ENCODE data around the gene MMP13. TPM values are rescaled to one million over a fixed set of nuclear protein-coding genes. Genes with fewer than 3 reads are reported as not detected.

The MMP13 gene
- total and polyA plus RNA-seq, 5 donors from 2014 or later, result not detected

- Mint-ChIP-seq H3K27me3 (no peaks in the 10 kb centered on the region), H3K9me3 (peaks cover 0 to 1% (median 0%) of the 10 kb centered on the region in 7 donors), H3K36me3 (no peaks in the 10 kb centered on the region), H3K4me1 (no peaks in the 10 kb centered on the region), H3K27ac (no peak overlapping the region), H3K4me3 (no peak overlapping the region)
- Histone ChIP-seq H3K9me3 (ENCODE audit: control insufficient read depth in 2 of 2, low read length in 2 of 2) (no peaks in the 10 kb centered on the region), H3K36me3 (ENCODE audit: control insufficient read depth, insufficient read depth, low read length) (no peaks in the 10 kb centered on the region), H3K27me3 (ENCODE audit: control insufficient read depth, insufficient read depth, low read length) (no peaks in the 10 kb centered on the region), H3K27ac (ENCODE audit: insufficient read depth, low read length, poor library complexity, severe bottlenecking) (no peak overlapping the region), H3K4me3 (ENCODE audit: low read depth, low read length) (no peak overlapping the region), H3K4me1 (ENCODE audit: control insufficient read depth, insufficient read depth, low read length, poor library complexity, severe bottlenecking) (no peaks in the 10 kb centered on the region)
- ATAC-seq (ENCODE audit: low read depth in 2 of 2) (no peak), DNase-seq (no peak)
These were observed 9.3 kb upstream of the MMP13 start for GRCh38 chr11:102964867-102965266.

GRCh38 chr11:102957953-102958352 lies 2.4 kb upstream of the MMP13 start:
- Histone ChIP-seq H3K36me3 (ENCODE audit: control insufficient read depth, insufficient read depth, low read length) (no peaks in the 10 kb centered on the region), H3K4me1 (ENCODE audit: control insufficient read depth, insufficient read depth, low read length, poor library complexity, severe bottlenecking) (no peaks in the 10 kb centered on the region), H3K27me3 (ENCODE audit: control insufficient read depth, insufficient read depth, low read length) (no peaks in the 10 kb centered on the region), H3K27ac (ENCODE audit: insufficient read depth, low read length, poor library complexity, severe bottlenecking) (no peak overlapping the region), H3K4me3 (ENCODE audit: low read depth, low read length) (no peak overlapping the region), H3K9me3 (ENCODE audit: control insufficient read depth in 2 of 2, low read length in 2 of 2) (no peaks in the 10 kb centered on the region)
- Mint-ChIP-seq H3K27me3 (no peaks in the 10 kb centered on the region), H3K4me3 (no peak overlapping the region), H3K36me3 (no peaks in the 10 kb centered on the region), H3K9me3 (peaks cover 0 to under 1% (median 0%) of the 10 kb centered on the region in 7 donors), H3K27ac (no peak overlapping the region), H3K4me1 (no peaks in the 10 kb centered on the region)
- DNase-seq (no peak), ATAC-seq (ENCODE audit: low read depth in 2 of 2) (no peak)

- Mint-ChIP-seq H3K4me1 (no peaks in the 10 kb centered on the region), H3K27me3 (peaks cover 5% of the 10 kb centered on the region), H3K27ac (no peak overlapping the region), H3K4me3 (no peak overlapping the region), H3K36me3 (no peaks in the 10 kb centered on the region), H3K9me3 (no peaks in the 10 kb centered on the region)
- Histone ChIP-seq H3K4me3 (ENCODE audit: low read depth, low read length) (no peak overlapping the region), H3K9me3 (ENCODE audit: control insufficient read depth in 2 of 2, low read length in 2 of 2) (no peaks in the 10 kb centered on the region), H3K27ac (ENCODE audit: insufficient read depth, low read length, poor library complexity, severe bottlenecking) (no peak overlapping the region), H3K4me1 (ENCODE audit: control insufficient read depth, insufficient read depth, low read length, poor library complexity, severe bottlenecking) (no peaks in the 10 kb centered on the region), H3K27me3 (ENCODE audit: control insufficient read depth, insufficient read depth, low read length) (peaks cover 1% of the 10 kb centered on the region), H3K36me3 (ENCODE audit: control insufficient read depth, insufficient read depth, low read length) (no peaks in the 10 kb centered on the region)
- no peak for DNase-seq
- no peak for ATAC-seq (ENCODE audit: low read depth in 2 of 2)
These were observed 4.9 kb downstream of the MMP13 start for GRCh38 chr11:102950622-102951081.

- H3K9me3 Mint-ChIP-seq, result no peaks in the 10 kb centered on the region
- no peak overlapping the region for H3K4me3 Mint-ChIP-seq
- no peaks in the 10 kb centered on the region for H3K4me1 ChIP-seq (ENCODE audit: control insufficient read depth, insufficient read depth, low read length, poor library complexity, severe bottlenecking)
- H3K36me3 ChIP-seq (ENCODE audit: control insufficient read depth, insufficient read depth, low read length), result no peaks in the 10 kb centered on the region
- H3K36me3 Mint-ChIP-seq, result no peaks in the 10 kb centered on the region
- H3K4me1 Mint-ChIP-seq, result peaks cover 0 to 1% (median 0%) of the 10 kb centered on the region in 4 donors
- H3K9me3 ChIP-seq (ENCODE audit: control insufficient read depth in 2 of 2, low read length in 2 of 2), result no peaks in the 10 kb centered on the region
- H3K27me3 ChIP-seq (ENCODE audit: control insufficient read depth, insufficient read depth, low read length), result peaks cover 1% of the 10 kb centered on the region
- ATAC-seq (ENCODE audit: low read depth in 2 of 2) (no peak), DNase-seq (no peak)
- H3K27ac ChIP-seq (ENCODE audit: insufficient read depth, low read length, poor library complexity, severe bottlenecking), result no peak overlapping the region
- H3K27me3 Mint-ChIP-seq, result peaks cover 7% of the 10 kb centered on the region
- H3K27ac Mint-ChIP-seq, result no peak overlapping the region
- no peak overlapping the region for H3K4me3 ChIP-seq (ENCODE audit: low read depth, low read length)
These were observed 9.3 kb downstream of the MMP13 start for GRCh38 chr11:102946237-102946636.

- H3K27me3 ChIP-seq (ENCODE audit: control insufficient read depth, insufficient read depth, low read length), result no peaks in the 10 kb centered on the region
- H3K27ac ChIP-seq (ENCODE audit: insufficient read depth, low read length, poor library complexity, severe bottlenecking), result no peak overlapping the region
- no peak overlapping the region for H3K4me3 Mint-ChIP-seq
- no peaks in the 10 kb centered on the region for H3K36me3 ChIP-seq (ENCODE audit: control insufficient read depth, insufficient read depth, low read length)
- peaks cover 0 to 3% of the 10 kb centered on the region in 2 experiments for H3K9me3 ChIP-seq (ENCODE audit: control insufficient read depth in 2 of 2, low read length in 2 of 2)
- H3K4me1 ChIP-seq (ENCODE audit: control insufficient read depth, insufficient read depth, low read length, poor library complexity, severe bottlenecking), result no peaks in the 10 kb centered on the region
- peak in 2 of 3 donors; percentile 33 to 60 for DNase-seq
- no peak overlapping the region for H3K27ac Mint-ChIP-seq
- H3K27me3 Mint-ChIP-seq, result peaks cover 12% of the 10 kb centered on the region
- peaks cover 0 to 4% (median 0%) of the 10 kb centered on the region in 7 donors for H3K9me3 Mint-ChIP-seq
- ATAC-seq (ENCODE audit: low read depth in 2 of 2), result peak in 1 of 2 donors; percentile 44
- H3K4me1 Mint-ChIP-seq, result peaks cover 0 to 5% (median 1%) of the 10 kb centered on the region in 4 donors
- no peak overlapping the region for H3K4me3 ChIP-seq (ENCODE audit: low read depth, low read length)
- no peaks in the 10 kb centered on the region for H3K36me3 Mint-ChIP-seq
These were observed 14.6 kb downstream of the MMP13 start for GRCh38 chr11:102940714-102941588.

- ATAC-seq (ENCODE audit: low read depth in 2 of 2) (no peak), DNase-seq (no peak)
- Mint-ChIP-seq H3K27me3 (peaks cover 12% of the 10 kb centered on the region), H3K4me3 (no peak overlapping the region), H3K27ac (no peak overlapping the region), H3K9me3 (peaks cover 0 to 4% (median 0%) of the 10 kb centered on the region in 7 donors), H3K36me3 (no peaks in the 10 kb centered on the region), H3K4me1 (peaks cover 0 to 5% (median 1%) of the 10 kb centered on the region in 4 donors)
- H3K9me3 ChIP-seq (ENCODE audit: control insufficient read depth in 2 of 2, low read length in 2 of 2), result peaks cover 0 to 3% of the 10 kb centered on the region in 2 experiments
- no peak overlapping the region for H3K4me3 ChIP-seq (ENCODE audit: low read depth, low read length)
- no peaks in the 10 kb centered on the region for H3K27me3 ChIP-seq (ENCODE audit: control insufficient read depth, insufficient read depth, low read length)
- no peaks in the 10 kb centered on the region for H3K36me3 ChIP-seq (ENCODE audit: control insufficient read depth, insufficient read depth, low read length)
- H3K4me1 ChIP-seq (ENCODE audit: control insufficient read depth, insufficient read depth, low read length, poor library complexity, severe bottlenecking), result no peaks in the 10 kb centered on the region
- H3K27ac ChIP-seq (ENCODE audit: insufficient read depth, low read length, poor library complexity, severe bottlenecking), result no peak overlapping the region
These were observed 18.5 kb downstream of the MMP13 start for GRCh38 chr11:102936864-102937509.

GRCh38 chr11:102935514-102935913 lies 20.0 kb downstream of the MMP13 start:
- no peaks in the 10 kb centered on the region for H3K36me3 ChIP-seq (ENCODE audit: control insufficient read depth, insufficient read depth, low read length)
- DNase-seq, result no peak
- no peaks in the 10 kb centered on the region for H3K36me3 Mint-ChIP-seq
- peaks cover 0 to 4% (median 0%) of the 10 kb centered on the region in 7 donors for H3K9me3 Mint-ChIP-seq
- no peaks in the 10 kb centered on the region for H3K27me3 ChIP-seq (ENCODE audit: control insufficient read depth, insufficient read depth, low read length)
- no peak overlapping the region for H3K4me3 ChIP-seq (ENCODE audit: low read depth, low read length)
- no peaks in the 10 kb centered on the region for H3K4me1 Mint-ChIP-seq
- H3K27me3 Mint-ChIP-seq, result peaks cover 3% of the 10 kb centered on the region
- no peak overlapping the region for H3K4me3 Mint-ChIP-seq
- H3K27ac Mint-ChIP-seq, result no peak overlapping the region
- no peak for ATAC-seq (ENCODE audit: low read depth in 2 of 2)
- H3K27ac ChIP-seq (ENCODE audit: insufficient read depth, low read length, poor library complexity, severe bottlenecking), result no peak overlapping the region
- no peaks in the 10 kb centered on the region for H3K4me1 ChIP-seq (ENCODE audit: control insufficient read depth, insufficient read depth, low read length, poor library complexity, severe bottlenecking)
- peaks cover 0 to 3% of the 10 kb centered on the region in 2 experiments for H3K9me3 ChIP-seq (ENCODE audit: control insufficient read depth in 2 of 2, low read length in 2 of 2)
